Prostate gland (tissue), 2 donors: ENCODE results near the gene C17orf50.

Experiments used
- CTCF ChIP-seq, 4 experiments: fragments of 200-600 bp in 2 of 4; fragments of 450-650 bp in 2 of 4; sonication (generic) in 2 of 4; IDR thresholded peaks; 1 replicate in 3 of 4; 2 replicates in 1 of 4; pipeline ENCODE4 v1.5.1; 2016 to 2019; ENCODE audit warnings: antibody characterized with exemption in 4 of 4, mild to moderate bottlenecking in 2 of 4, moderate library complexity in 2 of 4
- POLR2A ChIP-seq: fragments of 450-650 bp; IDR thresholded peaks from one replicate; pipeline ENCODE4 v1.6.1; 2016; ENCODE audit warnings: antibody characterized with exemption, mild to moderate bottlenecking

- TF ChIP-seq POLR2A (no peak), CTCF (IDR thresholded peaks at IDR 0.05) (no peak)
Observed at GRCh38 chr17:35807371-35808144, 46.9 kb downstream of the C17orf50 start.
